ENCODE data around the gene PRKAG3.

DNA sequence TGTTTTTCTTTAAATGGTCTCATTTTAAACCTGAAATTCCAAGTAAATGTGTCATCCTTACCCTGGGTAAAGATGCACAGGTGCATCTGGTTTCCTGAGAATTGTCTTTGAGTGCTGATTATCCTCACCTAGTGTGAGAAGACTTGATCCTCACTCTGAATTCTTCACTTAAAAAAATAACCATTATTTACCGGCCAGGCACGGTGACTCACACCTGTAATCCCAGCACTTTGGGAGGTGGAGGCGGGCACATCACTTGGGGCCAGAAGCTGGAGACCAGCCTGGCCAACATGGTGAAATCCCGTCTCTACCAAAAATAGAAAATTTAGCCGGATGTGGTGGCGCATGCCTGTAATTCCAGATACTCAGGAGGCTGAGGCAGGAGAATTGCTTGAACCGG lies 18.1 kb upstream of the PRKAG3 start:
- TF ChIP-seq, protein P1, sequence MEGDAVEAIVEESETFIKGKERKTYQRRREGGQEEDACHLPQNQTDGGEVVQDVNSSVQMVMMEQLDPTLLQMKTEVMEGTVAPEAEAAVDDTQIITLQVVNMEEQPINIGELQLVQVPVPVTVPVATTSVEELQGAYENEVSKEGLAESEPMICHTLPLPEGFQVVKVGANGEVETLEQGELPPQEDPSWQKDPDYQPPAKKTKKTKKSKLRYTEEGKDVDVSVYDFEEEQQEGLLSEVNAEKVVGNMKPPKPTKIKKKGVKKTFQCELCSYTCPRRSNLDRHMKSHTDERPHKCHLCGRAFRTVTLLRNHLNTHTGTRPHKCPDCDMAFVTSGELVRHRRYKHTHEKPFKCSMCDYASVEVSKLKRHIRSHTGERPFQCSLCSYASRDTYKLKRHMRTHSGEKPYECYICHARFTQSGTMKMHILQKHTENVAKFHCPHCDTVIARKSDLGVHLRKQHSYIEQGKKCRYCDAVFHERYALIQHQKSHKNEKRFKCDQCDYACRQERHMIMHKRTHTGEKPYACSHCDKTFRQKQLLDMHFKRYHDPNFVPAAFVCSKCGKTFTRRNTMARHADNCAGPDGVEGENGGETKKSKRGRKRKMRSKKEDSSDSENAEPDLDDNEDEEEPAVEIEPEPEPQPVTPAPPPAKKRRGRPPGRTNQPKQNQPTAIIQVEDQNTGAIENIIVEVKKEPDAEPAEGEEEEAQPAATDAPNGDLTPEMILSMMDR (IDR thresholded peaks at IDR 0.05) = no peak
- no peak for TF ChIP-seq POLR2AphosphoS5 (IDR thresholded peaks at IDR 0.05)
- TF ChIP-seq POLR2A (IDR thresholded peaks at IDR 0.05; ENCODE audit: low read depth) = no peak
- TF ChIP-seq EP300 (IDR thresholded peaks at IDR 0.05) = no peak
